Coronary artery (tissue), 2 donors: ENCODE results near the gene RGS6.

ENCODE experiments used
- DNase-seq: peaks from one replicate; pipeline ENCODE4 v3.0.0-alpha.2; 2017; ENCODE audit warnings: low spot score
- H3K27ac ChIP-seq, 2 donors: fragments of 200-600 bp; sonication (generic); one replicate each; pipeline ENCODE4 v1.5.1; 2016 to 2019
- H3K4me3 ChIP-seq: fragments of 200-600 bp; sonication (generic); 2 replicates; pipeline ENCODE4 v1.5.1; 2016; ENCODE audit warnings: mild to moderate bottlenecking, moderate library complexity
- TF ChIP-seq, protein P1 (sequence below): fragments of 200-600 bp; sonication (generic); IDR thresholded peaks from one replicate; pipeline ENCODE4 v1.5.1; 2019; ENCODE audit warnings: antibody characterized with exemption

RGS6 gene

DNA sequence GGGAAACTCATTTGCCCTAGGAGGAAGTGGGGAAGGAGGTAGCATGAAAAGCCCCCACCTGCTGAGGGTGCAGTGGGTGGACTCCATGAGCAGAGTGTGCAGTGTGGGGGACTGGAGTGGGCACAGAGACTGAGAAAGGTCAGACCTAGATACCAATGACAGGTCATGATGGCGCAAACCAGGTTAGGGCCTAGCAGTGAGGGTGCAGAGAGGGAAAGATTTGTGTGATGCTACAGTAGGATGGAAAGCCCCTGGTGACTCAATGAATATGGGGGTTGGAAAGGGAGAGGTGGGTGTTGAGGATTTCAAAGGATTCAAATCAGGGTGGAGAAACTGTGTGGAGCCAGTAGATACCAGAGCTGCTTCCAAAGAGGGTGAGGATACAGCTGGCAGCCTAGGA lies 642.5 kb downstream of the RGS6 start:
- Histone ChIP-seq H3K4me3 (no peak overlapping the region), H3K27ac (no peak overlapping the region)
- TF ChIP-seq, protein P1, sequence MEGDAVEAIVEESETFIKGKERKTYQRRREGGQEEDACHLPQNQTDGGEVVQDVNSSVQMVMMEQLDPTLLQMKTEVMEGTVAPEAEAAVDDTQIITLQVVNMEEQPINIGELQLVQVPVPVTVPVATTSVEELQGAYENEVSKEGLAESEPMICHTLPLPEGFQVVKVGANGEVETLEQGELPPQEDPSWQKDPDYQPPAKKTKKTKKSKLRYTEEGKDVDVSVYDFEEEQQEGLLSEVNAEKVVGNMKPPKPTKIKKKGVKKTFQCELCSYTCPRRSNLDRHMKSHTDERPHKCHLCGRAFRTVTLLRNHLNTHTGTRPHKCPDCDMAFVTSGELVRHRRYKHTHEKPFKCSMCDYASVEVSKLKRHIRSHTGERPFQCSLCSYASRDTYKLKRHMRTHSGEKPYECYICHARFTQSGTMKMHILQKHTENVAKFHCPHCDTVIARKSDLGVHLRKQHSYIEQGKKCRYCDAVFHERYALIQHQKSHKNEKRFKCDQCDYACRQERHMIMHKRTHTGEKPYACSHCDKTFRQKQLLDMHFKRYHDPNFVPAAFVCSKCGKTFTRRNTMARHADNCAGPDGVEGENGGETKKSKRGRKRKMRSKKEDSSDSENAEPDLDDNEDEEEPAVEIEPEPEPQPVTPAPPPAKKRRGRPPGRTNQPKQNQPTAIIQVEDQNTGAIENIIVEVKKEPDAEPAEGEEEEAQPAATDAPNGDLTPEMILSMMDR, result no peak
- no peak for DNase-seq

DNA sequence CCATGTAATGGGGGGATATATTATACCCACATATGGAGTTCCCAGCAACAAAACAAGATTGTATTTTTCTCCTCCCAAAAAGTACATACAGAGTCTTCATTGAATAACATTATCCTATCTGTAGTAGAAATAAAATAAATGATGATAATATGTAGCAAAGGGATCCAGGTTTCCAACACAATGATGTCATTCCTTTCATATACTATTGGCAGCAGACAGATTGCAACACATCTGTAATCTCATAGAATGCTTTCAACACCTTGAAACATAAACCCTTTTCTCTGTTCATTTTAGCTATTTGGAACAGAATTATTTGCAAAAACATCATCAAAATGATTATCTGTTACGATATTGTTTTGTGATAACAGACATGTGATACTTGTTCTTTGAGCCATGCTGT lies 644.0 kb downstream of the RGS6 start:
- no peak overlapping the region for H3K4me3 ChIP-seq

DNA sequence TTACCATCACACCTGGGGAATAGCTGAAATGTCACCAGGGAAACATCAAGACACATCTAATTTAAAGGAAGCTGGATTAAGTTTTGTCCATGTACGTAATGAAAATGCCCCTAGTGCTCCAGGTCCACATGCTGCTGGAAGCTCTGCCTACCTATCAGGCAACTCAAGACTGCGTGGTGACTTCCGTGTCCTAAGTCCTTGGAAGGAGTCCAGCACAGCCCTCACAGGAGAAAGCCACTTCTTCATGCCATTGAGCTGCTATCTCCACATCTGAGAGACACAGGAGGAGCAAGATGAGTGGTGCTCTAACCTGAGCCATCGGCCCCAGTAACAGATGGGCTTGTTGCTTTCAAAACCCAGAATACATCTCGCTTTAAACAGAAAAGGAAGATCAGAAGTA lies 645.3 kb downstream of the RGS6 start:
- TF ChIP-seq, protein P1, result no peak
- Histone ChIP-seq H3K4me3 (no peak overlapping the region), H3K27ac (no peak overlapping the region)
- DNase-seq, result no peak

More for the DNA sequence above, 644.0 kb downstream of the RGS6 start:
- DNase-seq, result no peak
- H3K27ac ChIP-seq, result no peak overlapping the region
- TF ChIP-seq, protein P1, result no peak

DNA sequence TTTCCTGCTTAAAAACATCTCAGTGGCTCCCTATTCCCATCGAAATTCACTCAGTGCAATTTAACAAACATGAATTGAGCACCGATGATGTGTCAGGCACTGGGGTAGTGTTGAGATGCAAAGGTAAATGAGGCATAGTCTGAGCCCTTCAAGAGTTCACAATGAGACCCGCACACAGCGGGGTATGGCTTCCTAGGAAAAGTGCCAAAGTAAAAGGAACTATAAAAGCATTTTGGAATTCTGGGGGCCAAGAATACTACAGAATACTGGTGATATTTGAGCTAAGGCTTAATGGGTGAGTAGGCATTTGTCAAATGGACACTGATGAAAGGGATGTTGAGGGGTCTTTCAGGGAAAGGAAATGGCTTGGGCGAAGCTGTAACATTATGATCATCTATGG lies 646.3 kb downstream of the RGS6 start:
- DNase-seq, result no peak
- TF ChIP-seq, protein P1, result no peak
- no peak overlapping the region for H3K27ac ChIP-seq
- H3K4me3 ChIP-seq, result no peak overlapping the region

DNA sequence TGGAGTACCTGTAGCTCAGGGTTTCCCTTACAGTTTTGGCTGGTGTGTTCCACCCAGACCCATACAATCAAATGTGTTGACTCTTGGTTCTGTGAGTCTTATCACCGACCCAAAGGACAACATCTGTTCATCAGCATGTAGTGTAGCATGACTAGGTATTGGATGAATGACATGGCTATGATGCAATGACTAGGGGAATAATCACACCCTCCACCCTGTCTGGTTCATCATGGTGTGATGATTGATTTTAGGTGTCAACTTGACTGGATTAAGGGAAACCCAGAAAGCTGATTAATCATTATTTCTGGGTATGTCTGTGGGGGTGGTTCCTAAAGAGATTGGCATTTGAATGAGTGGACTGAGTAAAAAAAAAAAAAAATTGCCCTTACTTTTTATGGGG lies 650.4 kb downstream of the RGS6 start:
- no peak overlapping the region for H3K27ac ChIP-seq
- DNase-seq, result no peak

DNA sequence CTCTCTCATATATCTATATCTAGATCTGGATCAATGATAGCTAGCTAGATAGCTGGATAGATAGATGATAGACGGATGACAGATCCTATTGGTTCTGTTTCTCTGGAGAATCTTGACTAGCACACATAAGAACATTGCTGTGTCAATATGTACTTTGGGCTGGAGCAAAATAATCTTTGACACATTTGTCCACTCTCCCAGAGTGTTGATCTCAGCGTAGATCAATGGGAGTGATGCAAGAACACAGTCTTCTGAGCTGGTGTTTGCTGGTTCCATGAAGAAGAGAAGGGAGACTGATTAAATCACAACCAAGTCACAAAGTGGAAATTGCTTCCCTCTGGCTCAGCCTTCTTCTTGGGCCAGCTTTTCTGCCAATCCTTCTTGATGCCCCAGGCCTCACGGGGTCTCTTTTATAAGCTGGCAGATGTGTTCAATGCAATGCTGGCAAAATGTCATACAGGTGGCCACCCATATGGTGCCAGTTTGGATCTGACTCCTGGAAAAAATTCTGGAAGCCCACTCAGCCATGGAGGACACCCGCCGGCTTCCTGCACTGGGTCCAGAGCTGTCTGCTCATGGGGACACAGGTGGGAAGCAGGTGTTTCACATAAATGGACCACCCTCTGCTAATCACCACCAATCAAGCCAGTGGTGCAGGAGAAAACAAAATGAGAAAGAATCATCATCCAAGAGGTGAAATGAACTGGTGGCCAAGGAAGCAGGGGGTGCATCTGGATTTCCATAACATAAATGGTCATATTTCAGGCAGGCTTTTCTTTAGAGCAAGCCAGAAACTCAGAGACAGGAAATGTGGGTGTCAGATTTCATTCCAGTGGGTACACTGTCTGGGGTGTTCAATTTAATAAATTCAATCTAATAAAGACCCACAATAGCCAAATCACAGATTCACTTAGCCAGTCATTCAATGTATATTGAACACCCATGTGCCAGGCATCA lies 651.4 kb downstream of the RGS6 start:
- Histone ChIP-seq H3K27ac (no peak overlapping the region), H3K4me3 (no peak overlapping the region)
- TF ChIP-seq, protein P1, result no peak
- DNase-seq, result no peak

More for the DNA sequence above, 650.4 kb downstream of the RGS6 start:
- no peak overlapping the region for H3K4me3 ChIP-seq
- TF ChIP-seq, protein P1, result no peak

DNA sequence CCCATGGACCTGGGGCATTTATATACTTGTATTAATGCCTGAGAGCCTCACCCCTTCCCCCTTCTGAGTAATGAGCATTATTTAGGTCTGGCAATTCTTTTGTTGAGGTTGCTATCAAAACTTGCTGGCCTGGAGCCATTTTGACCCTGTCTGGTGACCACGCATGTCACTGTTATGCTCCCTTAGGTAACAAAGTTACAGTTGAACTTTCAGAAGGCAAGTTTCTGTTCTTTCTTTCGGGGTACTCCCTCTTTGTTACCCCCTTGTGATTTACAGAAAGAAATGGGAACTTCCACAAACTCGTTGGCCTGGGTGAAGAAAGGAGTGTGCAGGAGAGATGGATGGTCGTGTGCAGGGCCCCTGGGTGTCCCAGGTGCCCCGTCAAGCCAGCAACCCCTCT lies 656.3 kb downstream of the RGS6 start:
- Histone ChIP-seq H3K27ac (no peak overlapping the region), H3K4me3 (no peak overlapping the region)
- TF ChIP-seq, protein P1, result no peak
- no peak for DNase-seq
